Immature natural killer cell (primary cell): ENCODE measurements around the gene PLCB2. TPM values are rescaled to one million over a fixed set of nuclear protein-coding genes. Genes with fewer than 3 reads are reported as not detected.

Experiments used
- DNase-seq, 3 donors: peaks; one replicate each; pipeline ENCODE4 v3.0.0; 2022; ENCODE audit warnings: mixed read lengths in 1 of 3
- H3K27ac Mint-ChIP-seq, 6 donors: one replicate each; pipeline ENCODE4 v1.8.0; 2020; ENCODE audit warnings: mixed read lengths in 6 of 6, mild to moderate bottlenecking in 5 of 6, inconsistent platforms in 4 of 6, moderate library complexity in 3 of 6
- H3K27me3 Mint-ChIP-seq, 3 donors: one replicate each; pipeline ENCODE4 v1.8.0; 2020 to 2021; ENCODE audit warnings: low read depth in 3 of 3, mild to moderate bottlenecking in 3 of 3, mixed read lengths in 3 of 3, moderate library complexity in 3 of 3, inconsistent platforms in 1 of 3
- H3K36me3 Mint-ChIP-seq, 3 donors: one replicate each; pipeline ENCODE4 v1.8.0; 2020; ENCODE audit warnings: mixed read lengths in 3 of 3, inconsistent platforms in 2 of 3, mild to moderate bottlenecking in 2 of 3
- H3K4me1 Mint-ChIP-seq, 2 donors: one replicate each; pipeline ENCODE4 v1.8.0; 2020; ENCODE audit warnings: inconsistent platforms in 2 of 2, mild to moderate bottlenecking in 2 of 2, mixed read lengths in 2 of 2, moderate library complexity in 1 of 2
- H3K4me3 Mint-ChIP-seq, 5 donors: one replicate each; pipeline ENCODE4 v1.8.0; 2020; ENCODE audit warnings: mild to moderate bottlenecking in 5 of 5, mixed read lengths in 5 of 5, inconsistent platforms in 3 of 5, moderate library complexity in 3 of 5
- H3K9me3 Mint-ChIP-seq, 6 donors: one replicate each; pipeline ENCODE4 v1.8.0; 2020; ENCODE audit warnings: mild to moderate bottlenecking in 6 of 6, mixed read lengths in 6 of 6, inconsistent platforms in 4 of 6, moderate library complexity in 3 of 6
- polyA plus RNA-seq, 3 donors: library from polyadenylated mRNA; unstranded; fragments of 300-500 nt; fragmentation: Illumina TruSeq; gene quantifications; one replicate each; pipeline ENCODE4 v1.2.3, GENCODE V29; 2021

Gene PLCB2
- polyA plus RNA-seq, 3 donors from 2014 or later: 18.0 to 57.0 (median 24.2) TPM

DNA sequence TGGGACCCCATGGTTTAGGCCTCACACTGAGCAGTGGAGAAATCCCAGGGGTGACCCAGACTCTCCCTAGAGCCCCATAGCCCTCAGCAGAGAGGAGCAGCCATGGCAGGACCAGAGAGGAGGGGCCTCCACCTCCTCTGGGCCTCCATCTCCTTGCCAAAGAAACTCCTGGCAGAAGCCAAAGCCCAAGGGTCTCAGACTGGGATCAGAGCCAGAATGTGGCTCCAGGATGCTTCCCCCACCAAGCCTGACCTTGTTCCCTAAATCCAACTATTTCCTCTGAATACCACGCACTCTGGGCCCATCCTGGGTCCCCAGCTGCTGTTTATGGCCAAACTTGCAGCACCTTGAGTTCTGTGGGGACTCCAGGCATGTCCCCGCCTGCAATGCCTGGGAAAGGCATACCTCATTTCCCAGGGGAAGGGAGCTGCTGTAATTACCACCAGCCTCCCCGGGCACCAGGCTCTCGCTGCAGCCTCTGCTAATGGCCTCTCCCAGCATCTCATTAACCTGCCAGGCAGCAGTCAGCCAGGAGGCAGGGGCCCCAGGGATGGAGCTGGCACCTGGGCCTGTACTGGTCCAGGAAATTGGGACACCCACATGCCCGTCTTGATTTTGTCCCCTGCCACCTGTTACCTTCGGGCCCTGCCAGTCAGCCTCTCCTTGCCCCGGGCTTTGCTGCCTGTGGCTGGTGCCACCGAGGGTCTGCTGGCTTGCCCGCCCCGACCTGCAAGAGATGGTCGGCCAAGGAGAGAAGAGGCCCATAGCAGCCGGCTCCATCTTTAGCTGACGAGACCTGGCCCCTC lies 28.4 kb upstream of the PLCB2 start:
- peaks cover 0 to 2% (median 1%) of the 10 kb centered on the region in 3 donors for H3K27me3 Mint-ChIP-seq
- no peak overlapping the region for H3K27ac Mint-ChIP-seq
- DNase-seq: no peak
- peaks cover 16% of the 10 kb centered on the region in 2 donors for H3K4me1 Mint-ChIP-seq
- no peaks in the 10 kb centered on the region for H3K9me3 Mint-ChIP-seq
- no peaks in the 10 kb centered on the region for H3K36me3 Mint-ChIP-seq
- H3K4me3 Mint-ChIP-seq: no peak overlapping the region

DNA sequence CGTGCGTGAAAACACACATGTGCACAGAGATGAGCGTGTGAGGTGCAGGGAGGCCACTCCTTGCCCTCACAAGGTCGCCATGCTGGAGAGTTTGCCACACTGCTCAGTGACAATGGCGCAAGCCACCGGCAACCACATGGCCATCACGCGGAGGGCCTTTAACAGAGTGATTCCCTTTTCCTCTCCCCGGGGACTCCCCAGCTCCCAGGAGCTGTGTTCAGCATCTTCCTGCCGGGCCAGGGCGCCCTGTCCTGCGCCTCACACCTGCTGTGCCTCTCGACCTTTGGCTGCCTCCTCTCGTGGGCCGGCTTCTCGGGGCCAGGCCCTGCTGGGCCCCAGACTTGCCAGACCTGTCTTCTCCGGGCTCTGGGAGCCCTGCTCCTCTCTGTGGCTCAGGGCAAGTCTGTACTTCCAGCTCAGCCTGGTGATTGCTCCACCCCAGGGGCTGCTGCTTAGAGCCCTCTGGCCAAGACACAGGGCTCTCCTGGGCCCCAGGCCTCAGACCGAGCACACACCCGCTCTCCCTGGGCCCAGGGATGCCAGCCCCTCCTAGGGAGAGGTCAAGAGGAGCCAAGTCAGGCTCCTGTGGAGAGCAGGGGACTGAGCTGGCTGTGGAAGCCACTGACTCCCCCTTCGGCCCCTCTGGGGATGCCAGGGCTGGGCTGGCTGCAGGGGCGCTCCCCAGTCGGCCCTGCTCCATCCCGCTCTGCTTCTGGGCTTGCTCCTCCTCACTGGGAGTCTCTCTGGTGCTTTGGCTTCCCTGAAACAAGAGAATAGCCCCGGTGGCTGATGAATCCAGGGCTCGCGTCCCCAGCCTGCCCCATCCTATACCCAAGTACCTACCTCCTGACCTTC lies 27.4 kb upstream of the PLCB2 start:
- peaks cover 0 to 2% (median 1%) of the 10 kb centered on the region in 3 donors for H3K27me3 Mint-ChIP-seq
- H3K36me3 Mint-ChIP-seq: no peaks in the 10 kb centered on the region
- H3K27ac Mint-ChIP-seq: no peak overlapping the region
- DNase-seq: no peak
- H3K9me3 Mint-ChIP-seq: no peaks in the 10 kb centered on the region
- peaks cover 16% of the 10 kb centered on the region in 2 donors for H3K4me1 Mint-ChIP-seq
- H3K4me3 Mint-ChIP-seq: no peak overlapping the region

DNA sequence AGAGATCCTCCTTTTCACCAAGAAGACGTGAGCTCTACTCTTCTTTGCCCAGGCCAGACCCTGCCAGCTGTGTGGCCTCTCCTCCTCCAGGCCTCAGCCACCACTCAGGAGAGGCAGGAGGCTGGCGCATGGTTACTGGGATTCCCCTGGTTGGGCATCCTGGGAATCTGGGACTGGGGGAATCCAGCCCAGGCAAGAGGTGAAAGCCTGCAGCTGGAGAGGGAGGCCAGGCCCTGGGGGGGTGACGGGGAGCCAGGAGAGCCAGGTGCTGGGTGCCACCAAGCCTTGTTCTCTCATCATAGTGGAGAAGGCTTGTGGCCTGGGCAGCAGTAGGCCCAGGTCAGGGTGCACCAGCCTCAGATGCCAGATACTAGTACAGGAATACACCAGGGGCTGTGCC lies 26.8 kb upstream of the PLCB2 start:
- Mint-ChIP-seq H3K36me3 (no peaks in the 10 kb centered on the region), H3K4me3 (peak overlapping the region in 1 of 5 donors; percentile 63), H3K4me1 (peaks cover 16% of the 10 kb centered on the region in 2 donors), H3K27ac (peak overlapping the region in 1 of 6 donors; percentile 85), H3K9me3 (no peaks in the 10 kb centered on the region), H3K27me3 (peaks cover 0 to 2% (median 1%) of the 10 kb centered on the region in 3 donors)
- no peak for DNase-seq

DNA sequence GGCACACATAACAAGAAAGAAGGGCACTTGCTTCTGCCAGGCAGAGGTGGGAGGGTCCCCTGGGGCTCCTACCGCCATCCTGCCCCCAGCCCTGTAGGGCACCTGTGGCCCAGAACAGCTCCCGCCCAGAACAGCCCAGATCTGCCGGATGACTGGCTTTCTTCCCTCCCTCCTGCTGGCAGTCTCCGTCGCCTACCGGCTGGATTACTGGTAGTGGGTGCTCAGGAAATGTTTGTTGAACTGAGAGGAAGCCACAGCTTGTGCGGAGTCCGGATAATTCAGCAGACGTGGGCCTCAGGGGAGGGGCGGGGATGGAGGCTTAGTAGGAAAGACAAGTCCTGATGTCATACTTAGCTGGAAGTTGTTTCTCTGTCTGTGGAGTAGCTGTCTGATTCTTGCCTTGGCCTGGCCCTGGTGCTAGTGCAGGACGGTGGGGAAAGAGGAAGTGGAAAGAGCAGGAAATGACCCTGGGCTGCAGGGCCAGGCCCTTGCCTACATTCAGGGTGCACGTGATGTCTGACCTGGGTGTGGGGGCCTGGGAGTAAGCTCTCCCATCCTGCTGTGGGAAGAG lies 26.3 kb upstream of the PLCB2 start:
- peaks cover 16 to 17% of the 10 kb centered on the region in 2 donors for H3K4me1 Mint-ChIP-seq
- DNase-seq: no peak
- peak overlapping the region in 3 of 6 donors; percentile 13 to 85 (median 71) for H3K27ac Mint-ChIP-seq
- no peaks in the 10 kb centered on the region for H3K9me3 Mint-ChIP-seq
- H3K4me3 Mint-ChIP-seq: peak overlapping the region in 4 of 5 donors; percentile 0 to 77 (median 57)
- no peaks in the 10 kb centered on the region for H3K36me3 Mint-ChIP-seq
- H3K27me3 Mint-ChIP-seq: peaks cover 0 to 2% (median 1%) of the 10 kb centered on the region in 3 donors

DNA sequence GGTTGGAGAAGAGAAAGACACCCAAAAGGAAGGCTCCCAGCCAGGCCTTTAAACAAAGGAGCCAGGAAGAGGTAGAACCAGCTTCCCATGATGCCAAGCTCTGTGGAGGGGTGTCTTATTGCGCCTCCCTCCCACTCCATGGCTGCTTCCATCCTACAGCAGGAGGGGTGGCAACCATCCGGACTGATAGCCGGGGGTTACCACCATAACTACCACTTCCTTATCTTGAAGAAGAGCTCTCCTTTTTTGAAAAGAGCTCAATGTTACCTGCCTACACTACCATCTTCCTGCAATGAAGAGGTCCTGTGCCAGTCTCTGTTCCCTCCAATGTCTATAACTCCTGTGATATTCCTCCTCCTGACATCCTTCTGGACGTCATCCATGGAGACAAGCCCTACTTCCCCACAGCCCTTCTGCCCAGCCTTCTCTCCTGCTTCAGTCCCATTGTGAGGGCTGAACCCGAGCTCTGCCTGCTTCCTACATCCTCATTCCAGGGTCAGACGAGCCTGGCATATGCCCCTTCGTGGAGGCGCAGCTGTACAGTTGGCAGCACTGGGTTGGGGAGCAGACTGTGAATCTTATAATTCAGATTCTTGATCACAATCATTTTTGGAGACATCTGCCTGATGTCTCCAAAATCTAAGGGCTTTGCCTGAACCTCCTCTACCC lies 24.5 kb upstream of the PLCB2 start:
- no peaks in the 10 kb centered on the region for H3K36me3 Mint-ChIP-seq
- H3K9me3 Mint-ChIP-seq: no peaks in the 10 kb centered on the region
- no peak overlapping the region for H3K27ac Mint-ChIP-seq

DNA sequence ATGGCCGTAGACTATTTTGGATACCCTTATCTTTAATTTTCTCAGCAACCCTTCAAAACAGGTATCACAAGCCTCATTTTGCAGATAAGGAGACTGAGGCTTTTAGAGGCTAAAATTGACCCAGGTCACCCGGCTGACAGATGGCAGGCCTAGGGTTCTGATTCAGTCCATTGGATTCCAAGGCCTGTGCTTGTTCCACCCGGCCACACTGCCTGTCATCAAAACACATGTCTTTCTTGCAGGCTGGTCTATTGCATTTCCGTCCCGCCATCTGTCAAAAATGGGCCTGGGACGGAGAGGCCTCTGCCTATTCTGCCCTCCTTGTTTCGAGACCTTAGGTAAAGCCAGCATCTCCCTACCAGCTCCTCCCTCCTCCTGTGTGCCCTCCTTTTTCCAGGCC lies 23.9 kb upstream of the PLCB2 start:
- Mint-ChIP-seq H3K27me3 (peaks cover 0 to 3% (median 1%) of the 10 kb centered on the region in 3 donors), H3K9me3 (no peaks in the 10 kb centered on the region), H3K27ac (no peak overlapping the region), H3K36me3 (no peaks in the 10 kb centered on the region), H3K4me1 (peaks cover 29 to 32% of the 10 kb centered on the region in 2 donors), H3K4me3 (no peak overlapping the region)
- no peak for DNase-seq

More for the DNA sequence above, 24.5 kb upstream of the PLCB2 start:
- Mint-ChIP-seq H3K4me1 (peaks cover 23 to 28% of the 10 kb centered on the region in 2 donors), H3K27me3 (peaks cover 0 to 3% (median 1%) of the 10 kb centered on the region in 3 donors), H3K4me3 (no peak overlapping the region)
- DNase-seq: no peak

DNA sequence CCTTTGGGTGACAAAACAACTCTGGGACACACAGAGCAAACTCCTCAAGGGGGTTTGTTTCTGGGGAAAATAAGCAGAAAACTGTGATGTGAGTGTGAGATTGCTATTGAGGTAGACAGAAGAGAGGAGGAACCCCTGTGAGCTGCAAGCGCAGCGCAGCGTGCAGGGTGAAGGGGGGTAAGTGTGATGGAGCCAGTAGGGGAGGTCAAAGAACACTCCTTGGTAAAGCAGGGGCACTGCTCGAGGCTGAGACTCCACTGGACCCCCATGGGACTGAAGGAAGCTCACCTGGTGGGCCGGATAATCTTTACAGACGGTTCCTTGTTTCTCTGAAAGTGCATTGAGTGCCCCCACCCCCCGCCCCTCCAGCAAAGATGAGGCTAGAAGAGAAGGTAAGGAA lies 23.3 kb upstream of the PLCB2 start:
- no peaks in the 10 kb centered on the region for H3K9me3 Mint-ChIP-seq
- H3K27me3 Mint-ChIP-seq: peaks cover 1 to 3% (median 1%) of the 10 kb centered on the region in 3 donors
- H3K4me3 Mint-ChIP-seq: no peak overlapping the region
- H3K27ac Mint-ChIP-seq: no peak overlapping the region
- DNase-seq: no peak
- peaks cover 33 to 34% of the 10 kb centered on the region in 2 donors for H3K4me1 Mint-ChIP-seq
- no peaks in the 10 kb centered on the region for H3K36me3 Mint-ChIP-seq

DNA sequence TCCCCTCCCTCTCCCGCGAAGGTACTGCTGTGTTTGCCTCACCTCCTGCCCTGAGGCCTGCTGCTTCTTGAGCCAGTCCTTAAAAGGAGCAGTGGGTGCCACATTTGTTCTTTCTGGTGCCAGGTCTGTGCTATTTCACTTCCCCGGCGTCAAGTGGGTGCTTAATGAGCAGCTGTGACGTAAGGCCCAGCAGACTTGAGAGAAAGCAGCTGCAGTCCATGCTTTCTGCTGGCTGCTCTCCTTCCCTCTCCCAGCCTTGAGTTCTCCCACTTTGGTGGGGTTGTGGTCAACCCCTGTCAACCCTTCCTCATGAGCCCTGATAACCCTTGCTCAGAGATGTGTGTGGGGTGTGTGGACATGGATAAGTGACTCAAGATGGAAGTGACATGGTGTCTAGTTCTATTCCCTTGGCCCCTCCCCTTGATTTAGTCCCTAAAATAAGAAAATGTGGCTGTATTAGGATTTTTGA lies 22.7 kb upstream of the PLCB2 start:
- Mint-ChIP-seq H3K4me3 (no peak overlapping the region), H3K4me1 (peaks cover 38 to 40% of the 10 kb centered on the region in 2 donors), H3K27ac (no peak overlapping the region), H3K9me3 (no peaks in the 10 kb centered on the region), H3K27me3 (peaks cover 1 to 3% (median 2%) of the 10 kb centered on the region in 3 donors), H3K36me3 (no peaks in the 10 kb centered on the region)
- no peak for DNase-seq

DNA sequence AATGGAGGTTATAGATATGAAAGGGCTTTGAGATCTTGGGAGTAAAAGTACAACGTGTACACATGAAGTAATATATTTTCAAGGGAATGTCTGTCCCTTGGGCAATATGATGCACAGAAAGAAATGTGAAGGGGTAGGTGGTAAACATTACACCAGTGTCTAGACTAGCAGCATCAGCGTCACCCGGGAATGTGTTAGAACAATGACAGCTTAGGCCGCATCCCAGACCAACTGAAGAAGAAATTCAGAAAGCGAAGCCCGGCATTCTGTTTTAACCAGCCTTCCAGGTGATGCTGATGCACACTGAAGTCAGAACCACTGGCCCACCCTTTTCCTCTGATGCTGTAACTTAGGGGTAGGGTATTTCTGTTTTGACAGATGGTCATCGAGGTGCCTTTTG lies 22.1 kb upstream of the PLCB2 start:
- DNase-seq: no peak
- no peaks in the 10 kb centered on the region for H3K9me3 Mint-ChIP-seq
- H3K36me3 Mint-ChIP-seq: peaks cover 0 to 4% (median 0%) of the 10 kb centered on the region in 3 donors
- peaks cover 44 to 46% of the 10 kb centered on the region in 2 donors for H3K4me1 Mint-ChIP-seq
- no peak overlapping the region for H3K27ac Mint-ChIP-seq
- peaks cover 2 to 4% (median 3%) of the 10 kb centered on the region in 3 donors for H3K27me3 Mint-ChIP-seq
- H3K4me3 Mint-ChIP-seq: no peak overlapping the region

DNA sequence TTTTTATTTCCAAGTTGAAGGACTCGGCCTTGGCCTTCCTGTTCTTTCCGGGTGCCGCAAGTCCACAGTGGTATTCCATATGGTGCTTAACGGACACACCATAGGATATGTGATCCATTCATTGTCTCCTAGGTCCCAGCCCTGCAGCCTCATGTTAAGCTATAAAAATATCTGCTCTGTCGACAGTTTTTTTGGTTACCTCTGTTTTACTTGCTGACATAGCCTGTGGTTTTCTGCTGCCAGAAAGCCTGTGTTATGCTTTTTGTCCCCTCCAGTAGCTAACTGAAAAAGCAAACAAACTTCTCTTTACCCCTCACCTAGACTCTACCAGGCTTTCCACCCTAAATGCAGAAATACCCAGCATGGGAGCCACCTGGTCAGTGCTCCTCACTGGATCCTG lies 21.0 kb upstream of the PLCB2 start:
- H3K4me3 Mint-ChIP-seq: no peak overlapping the region
- H3K27me3 Mint-ChIP-seq: peaks cover 1 to 4% (median 2%) of the 10 kb centered on the region in 3 donors
- peaks cover 40 to 42% of the 10 kb centered on the region in 2 donors for H3K4me1 Mint-ChIP-seq
- H3K9me3 Mint-ChIP-seq: no peaks in the 10 kb centered on the region
- DNase-seq: no peak
- H3K27ac Mint-ChIP-seq: peak overlapping the region in 2 of 6 donors; percentile 40 to 50
- H3K36me3 Mint-ChIP-seq: peaks cover 0 to 4% (median 0%) of the 10 kb centered on the region in 3 donors

DNA sequence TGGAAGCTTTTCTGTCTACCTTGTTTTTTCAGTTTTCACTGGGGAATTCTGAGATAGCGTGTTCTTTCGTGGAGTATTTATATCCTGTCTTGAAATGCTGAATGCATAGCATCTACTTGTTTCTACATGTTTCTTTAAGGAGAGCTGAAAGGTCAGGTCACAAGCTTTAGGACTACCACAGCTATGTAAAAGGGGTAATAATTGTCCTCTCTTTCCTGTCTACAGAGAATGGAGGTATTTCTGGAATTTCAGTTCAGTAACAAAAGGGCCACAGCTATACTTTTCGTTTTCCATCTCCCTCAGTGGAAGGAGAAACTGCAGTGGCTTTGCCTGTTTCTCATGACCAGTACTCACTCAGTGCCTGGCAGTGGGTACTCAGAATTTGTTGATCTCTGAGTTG lies 20.4 kb upstream of the PLCB2 start:
- H3K4me3 Mint-ChIP-seq: peak overlapping the region in 1 of 5 donors; percentile 35
- H3K27me3 Mint-ChIP-seq: peaks cover 2 to 4% (median 2%) of the 10 kb centered on the region in 3 donors
- no peaks in the 10 kb centered on the region for H3K9me3 Mint-ChIP-seq
- no peak overlapping the region for H3K27ac Mint-ChIP-seq
- peaks cover 38 to 40% of the 10 kb centered on the region in 2 donors for H3K4me1 Mint-ChIP-seq
- no peak for DNase-seq
- peaks cover 0 to 4% (median 0%) of the 10 kb centered on the region in 3 donors for H3K36me3 Mint-ChIP-seq

DNA sequence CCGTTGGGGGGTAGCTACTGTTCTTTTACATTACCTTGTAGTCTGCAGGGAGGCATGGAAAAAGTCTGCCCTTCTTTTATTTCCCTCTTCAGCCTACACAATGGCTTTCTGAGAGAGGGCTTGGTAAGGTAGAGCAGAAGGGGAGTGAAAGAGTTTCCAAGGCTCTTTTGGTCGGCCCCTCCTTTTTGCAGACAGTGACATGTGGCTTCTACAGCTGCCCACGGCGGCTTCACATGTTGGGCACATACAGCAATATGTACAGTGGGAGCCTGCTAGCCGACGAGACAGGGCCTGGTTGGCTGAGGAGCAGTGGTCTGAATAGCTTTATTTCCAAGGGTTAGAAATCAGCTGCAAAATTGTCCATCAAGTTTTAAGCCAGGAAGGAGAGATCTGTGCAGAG lies 19.7 kb upstream of the PLCB2 start:
- DNase-seq: peak in 1 of 3 donors; percentile 16
- peaks cover 2 to 4% (median 3%) of the 10 kb centered on the region in 3 donors for H3K27me3 Mint-ChIP-seq
- peaks cover 0 to 4% (median 0%) of the 10 kb centered on the region in 3 donors for H3K36me3 Mint-ChIP-seq
- H3K4me3 Mint-ChIP-seq: peak overlapping the region in 1 of 5 donors; percentile 35
- peaks cover 43 to 44% of the 10 kb centered on the region in 2 donors for H3K4me1 Mint-ChIP-seq
- peak overlapping the region in 1 of 6 donors; percentile 13 for H3K27ac Mint-ChIP-seq
- no peaks in the 10 kb centered on the region for H3K9me3 Mint-ChIP-seq

DNA sequence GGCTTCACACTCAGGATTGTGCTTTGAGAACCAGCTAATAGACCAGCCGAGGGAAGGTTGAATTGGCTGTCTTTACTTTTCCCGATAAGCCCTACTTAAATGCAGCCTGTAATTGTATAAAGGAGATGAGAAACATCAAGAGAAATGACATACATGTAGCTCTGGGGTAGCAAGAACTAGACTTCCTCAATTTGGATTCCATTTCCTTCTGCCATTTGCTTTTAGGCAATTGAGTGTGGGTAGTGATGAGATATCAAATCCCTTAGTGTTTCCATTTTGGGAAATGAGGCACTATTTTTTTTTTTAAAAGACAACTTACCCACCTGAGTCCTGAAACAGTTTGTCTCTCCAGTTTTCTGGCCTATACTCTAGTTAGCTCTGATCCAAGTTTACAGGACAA lies 18.0 kb upstream of the PLCB2 start:
- no peak overlapping the region for H3K27ac Mint-ChIP-seq

More for the DNA sequence above, 18.0 kb upstream of the PLCB2 start:
- Mint-ChIP-seq H3K27me3 (peaks cover 4 to 8% (median 6%) of the 10 kb centered on the region in 3 donors), H3K9me3 (no peaks in the 10 kb centered on the region), H3K36me3 (peaks cover 0 to 4% (median 0%) of the 10 kb centered on the region in 3 donors), H3K4me3 (peak overlapping the region in 4 of 5 donors; percentile 30 to 82 (median 62)), H3K4me1 (peaks cover 51 to 58% of the 10 kb centered on the region in 2 donors)
- no peak for DNase-seq
